Activated naive CD8-positive, alpha-beta T cell treated with anti-CD3 and anti-CD28 coated beads, Interleukin-2, amount 50 U/mL, for 16 hours (primary cell): Measurements from ENCODE around the gene NHERF1.

Source experiments
- DNase-seq: peaks from one replicate; pipeline ENCODE4 v3.0.0-alpha.2; 2020; ENCODE audit warnings: low read depth, low spot score

Gene NHERF1

DNA sequence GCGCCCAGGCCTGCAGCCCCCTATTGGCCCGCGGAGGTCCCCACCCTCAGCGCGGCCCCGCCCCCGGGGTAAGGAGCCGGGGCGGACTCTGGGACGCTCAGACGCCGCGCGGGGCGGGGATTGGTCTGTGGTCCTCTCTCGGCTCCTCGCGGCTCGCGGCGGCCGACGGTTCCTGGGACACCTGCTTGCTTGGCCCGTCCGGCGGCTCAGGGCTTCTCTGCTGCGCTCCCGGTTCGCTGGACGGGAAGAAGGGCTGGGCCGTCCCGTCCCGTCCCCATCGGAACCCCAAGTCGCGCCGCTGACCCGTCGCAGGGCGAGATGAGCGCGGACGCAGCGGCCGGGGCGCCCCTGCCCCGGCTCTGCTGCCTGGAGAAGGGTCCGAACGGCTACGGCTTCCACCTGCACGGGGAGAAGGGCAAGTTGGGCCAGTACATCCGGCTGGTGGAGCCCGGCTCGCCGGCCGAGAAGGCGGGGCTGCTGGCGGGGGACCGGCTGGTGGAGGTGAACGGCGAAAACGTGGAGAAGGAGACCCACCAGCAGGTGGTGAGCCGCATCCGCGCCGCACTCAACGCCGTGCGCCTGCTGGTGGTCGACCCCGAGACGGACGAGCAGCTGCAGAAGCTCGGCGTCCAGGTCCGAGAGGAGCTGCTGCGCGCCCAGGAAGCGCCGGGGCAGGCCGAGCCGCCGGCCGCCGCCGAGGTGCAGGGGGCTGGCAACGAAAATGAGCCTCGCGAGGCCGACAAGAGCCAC is at the start of gene NHERF1:
NHERF1 (plus strand) TSS at position 100 of the 750 bp plus-strand sequence; CDS start at position 319, 219 bp downstream.
- peak; percentile 88 for DNase-seq

DNA sequence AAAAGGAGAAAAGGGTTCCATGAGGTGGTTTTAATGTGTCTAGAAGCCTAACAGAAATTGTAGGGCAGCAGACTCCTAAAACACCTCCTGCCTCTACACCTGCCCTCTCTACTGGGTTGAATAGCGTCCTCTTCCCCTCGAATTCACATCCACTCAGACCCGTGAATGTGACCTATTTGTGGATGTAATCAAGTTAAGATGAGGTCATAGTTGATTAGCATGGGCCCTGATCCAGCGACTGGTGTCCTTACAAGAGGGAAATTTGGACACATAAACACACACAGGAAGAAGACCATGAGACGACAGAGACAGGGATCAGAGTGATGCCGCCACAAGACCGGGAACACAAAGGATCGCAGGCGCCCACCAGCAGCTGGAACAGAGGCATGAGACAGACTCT is 49.2 kb upstream of the NHERF1 start:
- DNase-seq = no peak

DNA sequence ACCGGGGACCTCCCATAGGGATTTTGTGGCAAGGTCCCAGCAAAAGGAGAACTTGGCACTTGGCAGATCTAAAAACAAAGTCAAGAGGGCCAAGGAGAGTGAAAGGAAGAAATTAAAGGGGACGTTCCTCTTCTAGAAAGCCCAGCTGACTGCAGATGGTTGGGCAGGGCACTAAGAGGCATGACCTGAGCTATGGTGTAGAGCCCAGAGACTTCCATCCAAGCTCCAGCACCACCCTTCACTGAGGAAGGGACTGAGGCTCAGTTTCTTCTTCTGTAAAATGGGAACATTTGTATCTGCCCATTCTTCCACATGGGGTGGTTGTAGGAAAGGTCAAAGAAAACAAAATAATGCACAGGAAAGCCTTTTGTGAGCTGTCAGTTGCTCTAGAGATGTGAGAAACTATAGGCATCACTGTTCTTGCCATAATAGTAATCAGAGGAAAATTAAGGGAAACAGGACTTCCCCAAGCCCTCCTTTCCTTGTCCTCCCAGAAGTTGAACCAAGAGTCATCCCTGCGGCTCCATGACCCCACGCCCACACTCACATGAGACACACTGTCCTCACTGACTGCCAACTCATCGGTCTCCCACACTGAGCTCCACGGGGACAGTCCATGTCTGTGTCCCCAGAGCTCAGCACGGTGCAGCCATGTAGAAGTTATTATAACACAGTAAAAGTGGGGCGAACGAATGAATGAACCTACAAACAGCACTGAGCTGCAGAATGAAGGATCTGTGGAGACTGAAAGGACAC is 46.1 kb upstream of the NHERF1 start:
- DNase-seq = no peak

DNA sequence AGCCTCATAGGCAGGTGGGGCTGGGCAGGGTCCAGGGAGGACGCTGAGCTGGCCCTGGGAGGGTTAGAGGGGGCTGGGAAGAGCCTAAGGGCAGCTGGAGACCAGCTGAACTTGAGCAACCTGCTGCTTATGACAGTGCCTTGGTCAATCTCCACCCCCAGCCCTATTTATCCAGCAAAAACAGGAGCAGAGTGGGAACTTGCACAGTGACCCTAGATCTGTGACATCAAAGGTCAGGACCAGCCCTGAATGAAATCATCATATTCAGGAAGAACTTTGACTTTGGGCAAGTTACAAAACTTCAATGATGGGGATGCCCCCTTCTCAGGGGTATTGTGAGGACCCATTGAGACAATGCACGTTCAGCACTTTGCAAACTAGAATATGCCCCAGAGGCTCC is 45.1 kb upstream of the NHERF1 start:
- DNase-seq = no peak

DNA sequence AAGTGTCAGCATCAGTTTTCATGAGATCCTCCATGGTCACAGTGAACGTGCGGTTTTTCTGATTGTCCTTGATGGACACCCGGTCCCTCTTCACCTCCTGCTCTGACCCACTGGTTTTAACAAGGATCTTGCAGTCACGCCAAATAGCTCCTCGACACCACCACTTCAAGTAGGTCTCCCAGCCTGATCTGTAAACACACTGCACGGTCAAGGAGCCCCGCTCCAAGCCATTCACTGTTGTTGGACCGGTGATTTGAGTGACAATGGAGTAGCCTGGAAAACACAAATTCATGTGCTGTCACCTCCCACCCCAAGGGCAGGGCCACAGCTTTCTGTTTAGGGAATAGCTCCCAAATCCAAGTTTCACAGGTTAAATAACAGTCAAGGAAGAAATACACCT is 43.9 kb upstream of the NHERF1 start:
- no peak for DNase-seq

DNA sequence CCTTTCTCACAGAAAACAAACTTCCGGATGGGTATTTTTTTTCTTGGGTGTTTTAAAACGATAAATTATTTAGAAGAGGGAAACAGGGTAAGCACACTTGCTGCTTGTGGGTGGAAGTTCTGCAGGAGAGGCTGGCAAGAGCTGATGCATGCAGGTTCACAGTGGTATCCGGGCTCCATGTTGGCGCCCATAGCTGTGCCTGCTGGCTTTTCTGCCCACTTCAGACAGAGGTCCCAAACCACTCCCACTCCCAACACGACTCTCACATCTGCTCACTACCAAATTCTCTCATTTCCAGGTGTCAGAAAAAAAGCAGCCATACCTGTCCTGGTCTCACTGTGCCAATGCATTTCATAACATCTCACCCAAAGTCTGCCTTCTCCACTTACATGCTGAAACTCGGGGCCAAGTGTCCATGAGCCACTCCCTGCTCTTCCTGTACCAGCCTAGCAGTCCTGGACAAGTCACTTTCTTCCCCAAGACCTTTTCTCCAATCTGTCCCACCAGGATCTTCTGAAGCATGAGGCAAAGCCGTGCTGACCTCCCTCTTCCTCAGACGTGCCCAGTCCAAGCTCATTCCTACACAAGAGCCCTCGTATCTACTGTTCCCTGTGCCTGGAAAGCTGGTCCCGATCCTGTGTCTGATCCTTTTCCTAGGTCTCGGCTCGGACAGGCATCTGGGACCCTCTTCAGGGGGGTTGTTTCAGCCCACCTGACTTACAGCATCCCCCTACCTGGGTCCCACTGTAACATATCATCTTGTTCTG is 37.2 kb upstream of the NHERF1 start:
- no peak for DNase-seq

DNA sequence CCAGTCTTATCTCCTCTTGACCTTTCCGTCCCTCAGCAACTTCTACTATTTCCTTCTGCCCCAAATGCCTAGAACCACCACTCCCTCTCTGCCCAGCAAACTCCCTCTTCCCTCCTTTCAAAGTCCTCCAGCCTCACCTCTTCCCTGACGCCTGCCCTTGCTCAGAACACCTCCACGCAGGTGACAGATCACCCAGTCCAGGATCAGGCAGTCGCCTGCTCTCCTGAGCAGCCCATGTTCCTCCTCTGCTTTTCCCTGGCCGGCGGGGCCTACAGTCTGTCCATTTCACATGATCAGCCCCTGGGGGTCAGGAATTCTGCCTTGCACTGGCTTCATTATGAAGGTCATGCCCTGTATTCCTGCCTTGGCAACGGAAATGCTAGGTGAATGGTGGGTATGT is 36.1 kb upstream of the NHERF1 start:
- no peak for DNase-seq

DNA sequence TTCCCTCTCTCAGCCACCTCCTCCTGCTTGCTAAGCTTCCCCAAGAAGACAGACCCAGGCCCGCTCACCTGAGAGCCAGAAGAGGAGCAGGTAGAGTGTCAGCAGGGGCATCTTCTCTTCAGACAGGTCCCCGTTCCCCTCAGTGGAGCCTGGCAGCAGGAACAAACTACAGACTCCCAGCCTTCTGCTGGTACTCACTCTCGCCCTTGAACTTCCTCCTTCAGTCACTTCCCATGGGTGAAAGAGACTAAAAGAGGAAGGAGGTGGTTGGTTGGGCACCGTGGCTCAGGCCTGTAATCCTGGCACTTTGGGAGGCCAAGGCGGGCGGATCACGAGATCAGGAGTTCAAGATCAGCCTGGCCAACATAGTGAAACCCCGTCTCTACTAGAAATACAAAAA is 35.7 kb upstream of the NHERF1 start, which contains the start of gene CD300LF:
CD300LF (minus strand) TSS at position 168 of the 400 bp plus-strand sequence; CDS start at position 111, 57 bp downstream.
- no peak for DNase-seq

DNA sequence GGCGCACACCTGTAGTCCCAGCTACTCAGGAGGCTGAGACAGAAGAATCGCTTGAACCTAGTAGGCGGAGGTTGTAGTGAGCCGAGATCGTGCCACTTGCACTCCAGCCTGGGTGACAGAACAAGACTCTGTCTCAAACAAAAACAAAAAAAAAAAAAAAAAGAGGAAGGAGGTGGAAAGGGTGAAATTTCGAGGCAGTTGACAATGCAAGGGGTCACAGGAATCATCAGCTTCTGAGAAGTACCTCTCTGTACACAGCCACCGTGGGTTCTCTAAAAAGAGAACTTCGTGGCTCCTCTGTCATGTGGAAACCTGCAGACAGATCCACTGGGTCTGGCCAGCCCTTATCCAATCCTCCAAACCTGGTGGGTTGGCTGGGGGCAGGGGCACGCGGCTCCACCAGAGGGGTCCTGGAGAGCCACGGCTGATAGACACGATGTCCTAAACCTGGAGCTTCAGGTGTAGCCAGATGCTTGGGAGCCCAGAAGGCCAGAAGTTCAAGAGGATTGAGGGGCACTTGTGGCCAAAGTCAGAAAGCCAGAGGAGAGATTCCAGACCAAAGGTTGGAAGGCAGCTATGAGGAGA is 35.2 kb upstream of the NHERF1 start:
- DNase-seq = no peak

DNA sequence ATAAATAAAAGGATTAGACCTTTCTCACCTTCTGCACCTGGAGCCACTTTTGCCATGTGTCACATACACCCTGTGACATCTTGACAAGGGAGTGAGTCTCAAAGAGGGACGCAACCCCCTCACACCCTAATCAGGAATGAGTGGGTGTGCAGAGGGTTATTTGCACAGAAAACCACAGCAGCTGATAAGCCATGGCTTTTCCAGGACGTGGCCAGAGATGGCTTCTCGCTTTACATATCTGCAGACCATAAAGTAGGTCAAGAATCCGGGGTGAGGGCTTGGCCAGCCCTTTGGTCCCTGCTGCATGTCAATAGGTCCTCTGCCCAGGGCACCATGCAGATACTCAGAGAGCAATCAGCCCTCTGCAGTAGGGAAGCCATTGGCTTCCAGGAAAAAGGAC is 33.3 kb upstream of the NHERF1 start:
- no peak for DNase-seq

DNA sequence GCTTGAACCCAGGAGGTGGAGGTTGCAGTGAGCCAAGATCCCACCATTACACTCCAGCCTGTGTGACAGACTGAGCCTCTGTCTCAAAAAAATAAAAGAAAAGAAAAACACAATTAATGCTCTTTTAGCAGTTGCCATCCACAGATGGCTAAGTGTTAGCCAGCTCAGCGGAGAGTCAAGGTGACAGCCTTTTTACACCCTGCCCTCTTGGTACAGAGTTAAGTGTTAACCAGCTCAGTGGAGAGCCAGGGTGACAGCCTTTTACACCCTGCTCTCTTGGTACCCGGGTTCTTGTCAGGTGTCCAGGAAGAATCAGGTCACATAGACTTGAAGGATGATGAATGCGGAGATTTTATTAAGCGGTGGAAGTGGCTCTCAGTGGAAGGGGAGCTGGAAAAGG is 27.9 kb upstream of the NHERF1 start:
- no peak for DNase-seq

DNA sequence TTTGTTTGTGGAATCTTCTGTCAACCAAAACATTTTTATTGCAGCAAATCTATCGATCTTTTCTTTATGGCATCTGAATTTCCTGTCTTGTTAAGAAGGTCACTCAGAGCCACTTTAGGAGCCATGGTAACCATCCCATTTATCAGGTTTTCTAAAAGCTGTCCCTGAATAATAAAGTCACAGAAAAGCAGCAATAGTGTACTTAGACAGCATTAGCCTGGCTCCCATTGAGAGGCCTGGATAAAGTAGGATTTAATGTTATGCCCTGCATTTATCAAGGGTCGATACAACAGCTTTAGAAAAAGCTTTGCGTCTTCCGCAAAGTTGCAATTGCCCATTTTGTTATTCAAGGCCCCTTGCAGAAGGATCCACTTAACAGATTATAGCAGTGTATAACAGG is 25.6 kb upstream of the NHERF1 start:
- DNase-seq = no peak

DNA sequence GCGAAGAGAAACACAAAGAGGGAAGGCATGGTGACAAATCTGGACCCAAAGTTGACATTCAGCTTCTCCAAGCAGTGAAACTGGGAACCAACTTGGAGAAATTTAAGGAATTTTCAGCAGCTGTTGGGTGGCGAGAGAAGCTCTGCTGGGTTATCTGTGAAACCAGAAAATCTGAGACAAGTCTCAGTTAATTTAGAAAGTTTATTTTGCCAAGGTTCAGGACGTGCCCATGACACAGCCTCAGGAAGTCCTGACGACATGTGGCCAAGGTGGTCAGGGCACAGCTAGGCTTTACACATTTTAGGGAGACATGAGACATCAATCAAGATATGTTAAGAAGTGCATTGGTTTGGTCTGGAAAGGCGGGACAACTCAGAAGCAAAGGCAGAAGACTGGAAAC is 24.5 kb upstream of the NHERF1 start:
- DNase-seq = no peak

DNA sequence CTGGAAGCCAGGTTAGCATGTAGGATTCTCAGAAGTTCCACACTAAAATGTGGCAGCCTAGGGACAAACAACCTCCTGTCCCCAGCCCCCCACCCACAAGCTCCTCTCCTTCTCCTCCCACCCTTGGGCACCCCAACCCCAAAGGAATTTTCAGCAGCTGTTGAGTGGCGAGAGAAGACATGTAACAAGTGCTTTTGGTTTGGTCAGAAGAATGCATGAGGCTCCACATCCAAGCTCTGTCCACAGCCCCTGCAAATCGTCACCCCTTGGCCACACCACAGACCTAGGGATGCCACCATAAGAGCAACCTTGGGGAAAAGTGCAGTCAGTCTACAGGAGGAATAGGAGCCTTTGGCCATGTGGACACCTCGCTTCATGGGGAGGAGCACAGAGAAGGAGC is 23.3 kb upstream of the NHERF1 start:
- no peak for DNase-seq

DNA sequence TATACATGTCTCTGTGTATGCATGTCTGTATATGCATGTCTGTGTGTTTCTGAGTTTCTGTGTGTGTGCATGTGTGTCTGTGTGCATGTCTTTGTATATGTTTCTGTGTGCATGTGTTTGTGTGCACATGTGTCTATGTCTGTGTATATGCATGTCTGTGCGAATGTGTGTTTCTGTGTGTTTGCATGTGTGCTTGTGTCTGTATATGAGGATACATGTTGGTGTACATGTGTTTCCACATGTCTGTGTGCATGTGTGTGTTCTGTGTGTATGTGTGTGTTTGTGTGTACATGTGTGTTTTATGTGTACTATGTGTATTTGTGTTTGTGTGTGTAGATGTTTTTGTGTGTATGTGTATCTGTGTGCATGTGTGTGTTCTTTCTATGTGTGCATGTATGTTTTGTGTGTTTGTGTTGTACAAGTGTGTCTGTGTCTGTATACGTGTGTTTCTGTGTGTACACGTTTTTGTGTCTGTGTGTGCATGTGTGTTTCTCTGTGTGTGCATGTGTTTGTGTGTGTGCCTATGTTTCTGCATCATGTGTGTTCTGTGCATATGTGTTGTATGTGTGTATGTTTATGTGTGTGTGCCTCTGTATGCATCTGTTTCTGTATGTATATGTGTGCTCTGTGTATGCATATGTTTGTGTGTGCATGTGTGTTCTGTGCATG is 20.3 kb upstream of the NHERF1 start:
- DNase-seq = no peak

DNA sequence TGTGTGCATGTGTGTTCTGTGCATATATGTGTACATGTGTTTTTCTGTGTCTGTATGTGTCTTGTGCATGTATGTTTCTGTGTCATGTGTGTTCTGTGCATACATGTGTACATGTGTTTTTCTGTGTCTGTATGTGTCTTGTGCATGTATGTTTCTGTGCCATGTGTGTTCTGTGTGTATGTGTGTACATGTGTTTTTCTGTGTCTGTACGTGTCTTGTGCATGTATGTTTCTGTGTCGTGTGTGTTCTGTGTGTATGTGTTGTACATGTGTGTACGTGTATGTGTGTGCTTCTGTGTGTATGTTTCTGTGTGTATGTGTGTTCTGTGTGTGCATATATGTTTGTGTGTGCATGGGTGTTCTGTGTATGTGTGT is 19.7 kb upstream of the NHERF1 start:
- no peak for DNase-seq

DNA sequence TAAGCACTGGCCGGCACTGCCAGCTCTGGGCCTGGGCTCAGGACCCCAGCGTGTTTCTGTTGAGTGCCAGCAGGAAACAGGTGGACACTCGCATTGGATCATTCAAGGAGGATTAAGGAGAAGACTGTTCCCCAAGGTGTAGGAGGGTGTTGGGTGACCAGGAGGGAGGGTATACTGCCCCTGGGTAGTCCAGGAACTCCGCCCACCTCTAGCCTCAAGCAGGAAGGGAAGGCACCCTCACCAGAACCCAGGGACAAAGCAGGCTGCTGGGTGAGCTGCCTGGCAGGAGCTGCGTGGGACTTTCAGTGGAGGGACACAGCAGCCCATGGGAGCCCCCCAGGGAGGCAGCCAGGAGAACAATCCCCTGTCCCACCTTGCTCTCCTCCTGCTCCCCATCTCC is 19.1 kb upstream of the NHERF1 start:
- no peak for DNase-seq

DNA sequence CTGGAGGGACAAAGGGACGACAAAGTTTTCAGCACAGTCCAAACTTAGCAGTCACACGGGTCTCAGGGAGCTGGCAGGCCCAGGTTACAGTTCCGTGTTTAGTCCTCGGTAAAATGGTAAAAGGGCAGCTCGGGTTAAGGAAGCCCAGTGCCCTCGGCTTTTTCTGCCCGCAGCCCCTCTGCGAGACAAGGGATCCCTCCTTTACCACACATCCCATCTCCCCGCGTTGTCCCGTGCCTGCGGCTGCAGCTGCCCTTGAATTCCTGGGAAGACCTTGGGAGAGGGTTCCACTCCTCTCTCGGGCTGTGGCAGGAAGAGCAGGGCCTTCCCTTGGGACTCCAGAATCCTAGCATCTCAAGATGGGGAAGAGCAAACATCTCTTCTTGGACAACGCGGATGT is 18.6 kb upstream of the NHERF1 start:
- DNase-seq = no peak

DNA sequence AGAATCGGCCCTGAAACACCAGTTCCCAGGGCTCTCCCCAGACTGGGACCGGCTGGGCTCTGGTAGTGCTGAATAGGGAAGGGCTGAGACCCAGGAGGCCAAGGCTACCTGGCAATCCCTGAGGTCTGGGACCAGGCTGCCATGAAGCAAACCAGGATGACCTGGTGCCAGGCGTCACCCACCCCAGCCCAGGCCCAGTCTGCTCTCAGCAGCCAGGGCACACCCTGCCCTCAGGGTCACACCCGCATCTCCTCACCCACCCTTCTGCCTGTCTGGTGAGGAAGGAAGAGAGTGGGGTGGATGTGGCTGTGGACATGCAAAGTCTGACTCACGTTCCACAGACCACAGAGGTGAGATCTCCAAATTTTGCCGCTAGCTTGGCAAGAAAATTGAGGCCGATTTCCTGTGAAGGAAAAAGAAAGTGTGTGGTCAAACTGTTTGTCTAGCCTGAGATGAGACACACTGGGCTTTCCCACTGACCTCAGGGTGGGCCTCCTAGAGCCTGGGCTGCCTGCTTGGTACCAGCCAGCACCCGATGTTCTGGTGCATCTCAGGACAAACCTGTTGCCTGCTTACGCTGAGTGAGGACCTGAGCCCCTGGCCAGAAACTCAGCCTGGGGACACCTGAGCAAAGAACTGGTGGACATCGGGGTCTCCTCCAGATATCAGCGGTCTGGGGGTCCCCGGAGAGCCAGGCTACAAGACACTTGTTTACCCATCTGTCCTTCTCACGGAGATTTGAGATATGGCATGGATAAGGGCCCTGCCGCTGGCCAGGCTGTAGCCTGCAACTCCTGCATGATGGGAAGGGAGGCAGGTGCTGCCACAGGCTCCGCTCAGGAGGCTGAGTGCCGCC is 17.7 kb upstream of the NHERF1 start:
- DNase-seq = no peak

DNA sequence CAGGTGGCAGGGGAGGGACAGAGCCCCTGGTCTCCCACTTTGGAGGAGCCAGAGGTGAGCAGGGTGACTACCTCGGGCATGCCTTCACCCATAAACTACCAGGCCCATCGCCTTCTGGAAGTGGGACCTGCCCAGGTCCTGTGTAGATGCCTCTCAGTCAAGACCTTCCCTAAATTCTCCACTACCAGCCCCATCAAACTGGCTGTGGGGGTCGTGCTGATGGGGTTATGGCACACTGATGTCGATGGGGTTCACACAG is 17.2 kb upstream of the NHERF1 start:
- no peak for DNase-seq
